Endothelial cell of umbilical vein (primary cell): ENCODE measurements around the gene MED16.

Experiments used
- CTCF ChIP-seq, 2 donors: IDR thresholded peaks; 1 replicate in 1 of 2; 2 replicates in 1 of 2; pipeline ENCODE4 v1.5.1; 2011; ENCODE audit warnings: low read length in 2 of 2, mild to moderate bottlenecking in 2 of 2, moderate library complexity in 2 of 2, control low read depth in 1 of 2, inconsistent platforms in 1 of 2, low read depth in 1 of 2; ENCODE audit not compliant: insufficient read depth in 1 of 2; ENCODE audit errors: extremely low read depth in 1 of 2
- EZH2 ChIP-seq: IDR thresholded peaks from 2 replicates; pipeline ENCODE4 v1.6.1; 2012; ENCODE audit warnings: borderline replicate concordance, low read depth, mild to moderate bottlenecking, moderate library complexity, low read length, inconsistent platforms; ENCODE audit not compliant: severe bottlenecking
- FOS ChIP-seq: IDR thresholded peaks from 2 replicates; pipeline ENCODE4 v1.6.1; 2011; ENCODE audit warnings: mild to moderate bottlenecking, low read length, moderate library complexity, borderline replicate concordance; ENCODE audit not compliant: insufficient read depth
- MYC ChIP-seq: IDR thresholded peaks from one replicate; pipeline ENCODE4 v1.6.1; 2011; ENCODE audit warnings: mild to moderate bottlenecking, low read depth, low read length
- POLR2A ChIP-seq: IDR thresholded peaks from 2 replicates; pipeline ENCODE4 v1.6.1; 2012; ENCODE audit warnings: low read depth, mild to moderate bottlenecking, control low read depth, low read length

- TF ChIP-seq CTCF (IDR thresholded peaks at IDR 0.05; ENCODE audit: extremely low read depth in 1 of 2, insufficient read depth in 1 of 2, low read depth in 1 of 2, low read length in 2 of 2) (no peak), MYC (no peak), EZH2 (no peak), POLR2A (no peak), FOS (no peak)
Observed at GRCh38 chr19:890831-891230, 2.2 kb downstream of the MED16 start.
